Fibroblast of lung (primary cell): ENCODE measurements around the gene NANS. TPM values are rescaled to one million over a fixed set of nuclear protein-coding genes. Genes with fewer than 3 reads are reported as not detected.
A peak's percentile ranks its signal among the peaks of the same experiment; 100 is the strongest.

Source experiments
- DNase-seq, 2 donors: peaks; one replicate each; pipeline versions ENCODE4 v3.0.0 to v3.0.0-alpha.2; 2010; ENCODE audit warnings: low read depth in 2 of 2
- H2AFZ ChIP-seq: 2 replicates; pipeline ENCODE4 v1.5.1; 2012; ENCODE audit warnings: low read length, control low read depth, inconsistent platforms
- H3K27ac ChIP-seq: 2 replicates; pipeline ENCODE4 v1.5.1; 2011; ENCODE audit warnings: low read length, control low read depth; ENCODE audit not compliant: insufficient read depth
- H3K27me3 ChIP-seq: 2 replicates; pipeline ENCODE4 v1.5.1; 2011; ENCODE audit warnings: mild to moderate bottlenecking, low read length; ENCODE audit not compliant: control insufficient read depth, insufficient read depth
- H3K36me3 ChIP-seq: 2 replicates; pipeline ENCODE4 v1.5.1; 2011; ENCODE audit warnings: low read length; ENCODE audit not compliant: control insufficient read depth, insufficient read depth
- H3K4me1 ChIP-seq: 2 replicates; pipeline ENCODE4 v1.5.1; 2011; ENCODE audit warnings: low read length; ENCODE audit not compliant: control insufficient read depth, insufficient read depth; ENCODE audit errors: extremely low read depth
- H3K4me2 ChIP-seq: 2 replicates; pipeline ENCODE4 v1.5.1; 2011; ENCODE audit warnings: low read length, control low read depth; ENCODE audit not compliant: insufficient read depth; ENCODE audit errors: extremely low read depth
- H3K4me3 ChIP-seq, 4 experiments: fragments of 200-600 bp in 1 of 4; sonication (generic) in 1 of 4; replicated peaks in 1 of 4; 2 replicates each; pipeline ENCODE4 v1.5.1; 2011 to 2016; ENCODE audit warnings: low read length in 4 of 4, low read depth in 3 of 4, mild to moderate bottlenecking in 3 of 4, control low read depth in 2 of 4, inconsistent platforms in 1 of 4, mixed read lengths in 1 of 4; ENCODE audit not compliant: insufficient read depth in 1 of 4; ENCODE audit errors: control extremely low read depth in 1 of 4
- H3K79me2 ChIP-seq: 2 replicates; pipeline ENCODE4 v1.5.1; 2012; ENCODE audit warnings: mild to moderate bottlenecking, low read length, inconsistent platforms; ENCODE audit not compliant: control insufficient read depth, insufficient read depth
- H3K9ac ChIP-seq: 2 replicates; pipeline ENCODE4 v1.5.1; 2011; ENCODE audit warnings: mild to moderate bottlenecking, low read length, control low read depth; ENCODE audit not compliant: insufficient read depth
- H3K9me3 ChIP-seq: 2 replicates; pipeline ENCODE4 v1.5.1; 2012; ENCODE audit warnings: low read depth, low read length; ENCODE audit not compliant: control insufficient read depth, insufficient read depth
- H4K20me1 ChIP-seq: 2 replicates; pipeline ENCODE4 v1.5.1; 2011; ENCODE audit warnings: low read length; ENCODE audit not compliant: control insufficient read depth, insufficient read depth; ENCODE audit errors: extremely low read depth
- CTCF ChIP-seq, 2 donors: IDR thresholded peaks in 1 of 2; conservative IDR thresholded peaks in 1 of 2; 1 replicate in 1 of 2; 2 replicates in 1 of 2; pipeline ENCODE4 v1.5.1; 2011 to 2012; ENCODE audit warnings: low read length in 2 of 2, control low read depth in 1 of 2, inconsistent platforms in 1 of 2, low read depth in 1 of 2, mild to moderate bottlenecking in 1 of 2
- EZH2 ChIP-seq: IDR thresholded peaks from 2 replicates; pipeline ENCODE4 v1.5.1; 2012; ENCODE audit warnings: low read length, control low read depth, mild to moderate bottlenecking; ENCODE audit errors: missing control alignments
- polyA plus RNA-seq, 2 donors: library from polyadenylated mRNA; depleted of rRNA in 1 of 2; stranded (reverse) in 1 of 2; unstranded in 1 of 2; fragments of >200 nt; gene quantifications; 2 replicates each; pipeline ENCODE4 v1.2.1, GENCODE V29; 2011 to 2012; ENCODE audit warnings: missing spikeins in 1 of 2
- total RNA-seq: library from RNA; depleted of rRNA; stranded (reverse); fragments of >200 nt; gene quantifications from 2 replicates; pipeline ENCODE4 v1.2.1, GENCODE V29; 2014

Gene NANS
- total and polyA plus RNA-seq, 2 donors (not counting 1 experiment from before 2014, with no cell fraction given), result 83.9 to 105 TPM

GRCh38 chr9:98101416-98101815, 44.9 kb downstream of the NANS start:
- H3K9ac ChIP-seq, result no peak overlapping the region
- no peaks in the 10 kb centered on the region for H3K9me3 ChIP-seq
- H3K27ac ChIP-seq, result no peak overlapping the region
- H3K36me3 ChIP-seq, result no peaks in the 10 kb centered on the region
- no peak for DNase-seq
- H3K4me1 ChIP-seq, result no peaks in the 10 kb centered on the region
- H4K20me1 ChIP-seq, result no peaks in the 10 kb centered on the region
- H3K4me3 ChIP-seq, result no peak overlapping the region
- no peaks in the 10 kb centered on the region for H3K79me2 ChIP-seq
- H3K27me3 ChIP-seq, result no peaks in the 10 kb centered on the region
- no peak overlapping the region for H3K4me2 ChIP-seq
- H2AFZ ChIP-seq, result no peak overlapping the region
- TF ChIP-seq EZH2, result no peak
- TF ChIP-seq CTCF (conservative IDR thresholded peaks at IDR 0.05 in 1 of 2, IDR thresholded peaks at IDR 0.05 in 1 of 2; ENCODE audit: low read depth in 1 of 2, low read length in 2 of 2), result no peak

- Histone ChIP-seq H4K20me1 (no peaks in the 10 kb centered on the region), H2AFZ (no peak overlapping the region), H3K27me3 (no peaks in the 10 kb centered on the region), H3K9me3 (no peaks in the 10 kb centered on the region), H3K4me2 (no peak overlapping the region), H3K4me3 (no peak overlapping the region), H3K36me3 (no peaks in the 10 kb centered on the region), H3K4me1 (no peaks in the 10 kb centered on the region), H3K79me2 (no peaks in the 10 kb centered on the region), H3K9ac (no peak overlapping the region), H3K27ac (no peak overlapping the region)
- no peak for TF ChIP-seq EZH2
- DNase-seq, result peak in 1 of 2 donors; percentile 25
Measured at GRCh38 chr9:98101868-98102273, 45.3 kb downstream of the NANS start.

DNA sequence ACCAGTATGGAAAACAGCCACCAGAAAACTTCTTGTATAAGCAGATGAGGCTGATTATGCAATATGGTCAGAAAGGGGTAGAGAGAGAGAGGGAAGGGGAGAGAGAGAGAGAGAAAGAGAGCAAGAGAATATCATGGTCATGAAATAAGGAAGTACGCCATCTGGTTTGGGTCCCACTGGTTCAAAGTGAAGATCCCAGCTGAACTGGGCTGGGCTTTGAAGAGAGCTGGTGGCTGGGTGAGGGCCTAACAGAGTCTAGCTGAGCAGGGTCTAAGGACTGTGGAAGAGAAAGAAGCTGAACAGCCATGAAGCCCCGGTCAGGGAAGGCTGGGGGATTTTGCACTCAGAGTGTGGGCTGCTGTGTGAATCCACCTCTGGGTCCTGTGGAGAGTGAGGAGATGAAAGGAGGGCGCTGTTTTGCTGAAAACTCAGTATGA, 47.9 kb downstream of the NANS start:
- H3K4me2 ChIP-seq, result no peak overlapping the region
- H4K20me1 ChIP-seq, result no peaks in the 10 kb centered on the region
- no peaks in the 10 kb centered on the region for H3K9me3 ChIP-seq
- no peak overlapping the region for H3K4me3 ChIP-seq
- H3K27ac ChIP-seq, result no peak overlapping the region
- no peaks in the 10 kb centered on the region for H3K79me2 ChIP-seq
- H3K36me3 ChIP-seq, result no peaks in the 10 kb centered on the region
- no peak for DNase-seq
- no peaks in the 10 kb centered on the region for H3K4me1 ChIP-seq
- H2AFZ ChIP-seq, result no peak overlapping the region
- H3K27me3 ChIP-seq, result no peaks in the 10 kb centered on the region
- H3K9ac ChIP-seq, result no peak overlapping the region
- TF ChIP-seq CTCF (conservative IDR thresholded peaks at IDR 0.05 in 1 of 2, IDR thresholded peaks at IDR 0.05 in 1 of 2; ENCODE audit: low read depth in 1 of 2, low read length in 2 of 2), result no peak
- no peak for TF ChIP-seq EZH2
